Left ventricle myocardium inferior (tissue), 1 donor: ENCODE results near the gene NFIA. TPM values are rescaled to one million over a fixed set of nuclear protein-coding genes. Genes with fewer than 3 reads are reported as not detected.

ENCODE experiments used
- DNase-seq: peaks from one replicate; pipeline ENCODE4 v3.0.0-alpha.2; 2020
- H3K27ac ChIP-seq: fragments of 200-600 bp; replicated peaks from 2 replicates; pipeline ENCODE4 v1.8.0; 2021
- H3K27me3 ChIP-seq: fragments of 200-600 bp; 2 replicates; pipeline ENCODE4 v1.8.0; 2021; ENCODE audit warnings: low read depth
- H3K36me3 ChIP-seq: fragments of 200-600 bp; 2 replicates; pipeline ENCODE4 v1.8.0; 2021
- H3K4me1 ChIP-seq: fragments of 200-600 bp; 2 replicates; pipeline ENCODE4 v1.8.0; 2021
- H3K4me3 ChIP-seq: fragments of 200-600 bp; 2 replicates; pipeline ENCODE4 v1.8.0; 2021; ENCODE audit warnings: mild to moderate bottlenecking, moderate library complexity
- H3K9me3 ChIP-seq: fragments of 200-600 bp; replicated peaks from 2 replicates; pipeline ENCODE4 v1.8.0; 2021
- intact Hi-C: fragments of 100-400 bp; cut with micrococcal nuclease; formaldehyde crosslinking; loops from one replicate; pipeline ENCODE4 v1.11.0; 2022
- total RNA-seq: library from RNA; stranded (reverse); fragmentation: NEBNext Ultra II Directional; extraction: Animal tissue kit (Norgen Biotek cat#: 25700); gene quantifications from one replicate; pipeline ENCODE4 v1.2.1, GENCODE V29; 2021
- TF ChIP-seq, protein P1 (sequence below): fragments of 200-600 bp; IDR thresholded peaks from 2 replicates; pipeline ENCODE4 v1.8.0; 2021; ENCODE audit warnings: antibody characterized with exemption, mild to moderate bottlenecking, borderline replicate concordance
- donor health status: DM: no; HTN: yes; CAD: no; lungs with severe emphysema.

NFIA gene
- total RNA-seq, 1 donor from 2014 or later: 90.2 TPM

- H3K27ac ChIP-seq: peak overlapping the region; percentile 77
- no peaks in the 10 kb centered on the region for H3K27me3 ChIP-seq
- TF ChIP-seq, protein P1, sequence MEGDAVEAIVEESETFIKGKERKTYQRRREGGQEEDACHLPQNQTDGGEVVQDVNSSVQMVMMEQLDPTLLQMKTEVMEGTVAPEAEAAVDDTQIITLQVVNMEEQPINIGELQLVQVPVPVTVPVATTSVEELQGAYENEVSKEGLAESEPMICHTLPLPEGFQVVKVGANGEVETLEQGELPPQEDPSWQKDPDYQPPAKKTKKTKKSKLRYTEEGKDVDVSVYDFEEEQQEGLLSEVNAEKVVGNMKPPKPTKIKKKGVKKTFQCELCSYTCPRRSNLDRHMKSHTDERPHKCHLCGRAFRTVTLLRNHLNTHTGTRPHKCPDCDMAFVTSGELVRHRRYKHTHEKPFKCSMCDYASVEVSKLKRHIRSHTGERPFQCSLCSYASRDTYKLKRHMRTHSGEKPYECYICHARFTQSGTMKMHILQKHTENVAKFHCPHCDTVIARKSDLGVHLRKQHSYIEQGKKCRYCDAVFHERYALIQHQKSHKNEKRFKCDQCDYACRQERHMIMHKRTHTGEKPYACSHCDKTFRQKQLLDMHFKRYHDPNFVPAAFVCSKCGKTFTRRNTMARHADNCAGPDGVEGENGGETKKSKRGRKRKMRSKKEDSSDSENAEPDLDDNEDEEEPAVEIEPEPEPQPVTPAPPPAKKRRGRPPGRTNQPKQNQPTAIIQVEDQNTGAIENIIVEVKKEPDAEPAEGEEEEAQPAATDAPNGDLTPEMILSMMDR: no peak
- no peak overlapping the region for H3K4me3 ChIP-seq
- no peaks in the 10 kb centered on the region for H3K36me3 ChIP-seq
- intact Hi-C loops: no loop called here
- H3K9me3 ChIP-seq: no peaks in the 10 kb centered on the region
- peaks cover 76% of the 10 kb centered on the region for H3K4me1 ChIP-seq
- DNase-seq: no peak
These were observed 295.0 kb downstream of the NFIA start for GRCh38 chr1:61377242-61377958.

DNA sequence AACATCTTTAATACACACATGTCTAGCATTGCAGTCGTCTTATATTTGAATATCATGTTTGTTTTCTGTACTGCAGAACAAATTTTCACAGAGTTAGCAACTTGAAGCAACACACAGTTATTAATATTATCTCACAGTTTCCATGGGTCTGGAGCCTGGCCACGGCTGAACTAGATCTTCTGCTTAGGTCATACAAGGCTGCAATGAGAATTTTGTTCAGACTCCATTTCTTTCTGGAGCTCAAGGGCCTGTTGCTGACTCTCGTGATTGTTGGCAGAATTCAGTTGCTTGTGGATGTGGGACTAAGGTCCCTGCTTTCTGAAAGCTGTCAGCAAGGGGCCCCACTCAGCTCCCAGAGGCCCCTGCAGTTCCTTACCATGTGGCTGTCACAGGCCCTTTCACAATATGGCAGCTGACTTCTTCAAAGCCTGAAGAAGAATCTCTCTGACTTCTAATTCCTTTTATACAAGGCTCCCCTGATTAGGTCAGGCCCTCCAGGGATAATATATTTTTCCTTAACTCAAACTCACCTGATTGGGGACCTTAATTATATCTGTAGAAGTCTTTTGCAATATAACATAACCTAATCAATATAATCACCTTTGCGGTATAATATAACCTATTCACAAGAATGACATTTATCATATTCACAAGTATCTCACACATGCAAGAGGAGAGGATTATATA is 296.3 kb downstream of the NFIA start:
- no peaks in the 10 kb centered on the region for H3K27me3 ChIP-seq
- H3K36me3 ChIP-seq: peaks cover 7% of the 10 kb centered on the region
- peak overlapping the region; percentile 77 for H3K27ac ChIP-seq
- TF ChIP-seq, protein P1: no peak
- no peak overlapping the region for H3K4me3 ChIP-seq
- DNase-seq: peak; percentile 19
- intact Hi-C loops: no loop called here
- H3K9me3 ChIP-seq: no peaks in the 10 kb centered on the region
- peaks cover 73% of the 10 kb centered on the region for H3K4me1 ChIP-seq

GRCh38 chr1:61379693-61380092 is 297.3 kb downstream of the NFIA start:
- Histone ChIP-seq H3K36me3 (peaks cover 15% of the 10 kb centered on the region), H3K27ac (no peak overlapping the region), H3K9me3 (no peaks in the 10 kb centered on the region), H3K4me1 (peaks cover 72% of the 10 kb centered on the region), H3K27me3 (no peaks in the 10 kb centered on the region), H3K4me3 (no peak overlapping the region)
- intact Hi-C loops: no loop called here
- TF ChIP-seq, protein P1: no peak
- no peak for DNase-seq

DNA sequence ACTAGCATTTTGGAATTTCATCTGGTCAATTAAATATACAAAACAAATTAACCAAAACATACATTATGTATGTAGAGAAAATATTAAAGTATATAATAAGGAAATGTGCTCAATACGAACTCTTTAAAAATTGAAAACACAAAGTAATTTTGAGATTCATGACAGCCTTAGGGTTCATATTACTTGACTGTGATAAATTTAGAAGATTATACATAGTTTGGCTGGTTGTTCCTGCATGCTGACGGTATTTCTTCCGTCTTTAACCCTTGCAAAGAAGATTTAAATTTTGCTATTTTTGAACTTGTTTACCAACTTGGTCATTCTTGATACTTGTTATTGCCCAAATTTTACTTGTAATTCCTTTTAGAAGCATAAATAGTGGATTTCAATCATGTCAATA is 298.2 kb downstream of the NFIA start:
- peaks cover 22% of the 10 kb centered on the region for H3K36me3 ChIP-seq
- H3K9me3 ChIP-seq: no peaks in the 10 kb centered on the region
- no peak for DNase-seq
- TF ChIP-seq, protein P1: no peak
- H3K27me3 ChIP-seq: no peaks in the 10 kb centered on the region
- H3K4me3 ChIP-seq: no peak overlapping the region
- intact Hi-C loops: no loop called here
- peak overlapping the region; percentile 38 for H3K27ac ChIP-seq
- H3K4me1 ChIP-seq: peaks cover 65% of the 10 kb centered on the region

DNA sequence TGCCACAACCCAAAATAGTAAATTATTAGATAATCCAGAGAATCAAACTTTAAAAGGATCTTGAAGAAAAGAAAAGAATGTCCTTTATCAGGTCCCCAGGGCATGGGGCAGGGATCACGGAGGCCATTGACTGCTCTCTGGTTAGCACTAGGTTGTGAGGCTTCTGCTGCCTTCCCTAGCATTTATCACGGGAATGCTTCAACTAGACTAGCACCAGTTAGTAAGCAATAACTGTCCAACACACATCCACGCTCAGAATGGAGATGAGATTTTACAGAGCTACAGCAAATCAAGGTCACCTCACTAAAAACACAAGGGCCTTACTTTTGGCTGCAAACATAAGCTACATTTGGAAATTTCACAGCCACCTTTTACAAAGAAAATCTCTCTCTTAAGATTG is 304.0 kb downstream of the NFIA start:
- intact Hi-C loops: no loop called here
- Histone ChIP-seq H3K36me3 (peaks cover 50% of the 10 kb centered on the region), H3K4me1 (peaks cover 25% of the 10 kb centered on the region), H3K4me3 (no peak overlapping the region), H3K9me3 (peaks cover 14% of the 10 kb centered on the region), H3K27ac (peak overlapping the region; percentile 32), H3K27me3 (no peaks in the 10 kb centered on the region)
- DNase-seq: no peak
- TF ChIP-seq, protein P1: no peak
